ENCODE results near the gene COMMD1. TPM values are rescaled to one million over a fixed set of nuclear protein-coding genes. Genes with fewer than 3 reads are reported as not detected.

Gene COMMD1
- total and polyA plus RNA-seq, 2 experiments from 2014 or later = 54.9 to 83.7 TPM

- no peak overlapping the region for H3K27ac ChIP-seq (ENCODE audit: low read depth)
- H3K27me3 ChIP-seq (ENCODE audit: insufficient read depth) = no peaks in the 10 kb centered on the region
- no peaks in the 10 kb centered on the region for H3K9me2 ChIP-seq (ENCODE audit: insufficient read depth)
- H3K4me1 ChIP-seq (ENCODE audit: insufficient read depth) = peaks cover 24% of the 10 kb centered on the region
- DNase-seq (ENCODE audit: low spot score) (no peak), ATAC-seq (no peak)
- no peaks in the 10 kb centered on the region for H3K36me3 ChIP-seq (ENCODE audit: insufficient read depth)
- H3K4me2 ChIP-seq = no peak overlapping the region
- H3K36me3 Mint-ChIP-seq (ENCODE audit: low read depth) = peaks cover 3% of the 10 kb centered on the region; the same call in 1 of the 3 replicates
- no peaks in the 10 kb centered on the region for H3F3A ChIP-seq (replicated peaks; ENCODE audit: low read depth)
- no peak overlapping the region for H3K27ac Mint-ChIP-seq
- no peaks in the 10 kb centered on the region for H3K27me3 Mint-ChIP-seq (ENCODE audit: insufficient read depth, low read depth, poor library complexity)
- H3K9me3 Mint-ChIP-seq = no peaks in the 10 kb centered on the region
- no peak overlapping the region for H3K4me3 ChIP-seq
- TF ChIP-seq EZH2phosphoT487 (IDR thresholded peaks at IDR 0.05; ENCODE audit: unreplicated experiment) (no peak), ETS1 (IDR thresholded peaks at IDR 0.05) (no peak), ZNF114 (CRISPR knock-in tag; IDR thresholded peaks at IDR 0.05) (no peak), EZH2 (IDR thresholded peaks at IDR 0.05; ENCODE audit: low read depth, unreplicated experiment) (no peak), CTCF (conservative IDR thresholded peaks at IDR 0.05; ENCODE audit: low read depth in 2 of 2) (no peak), NANOG (IDR thresholded peaks at IDR 0.05; ENCODE audit: borderline replicate concordance) (no peak), CREB1 (CRISPR knock-in tag; IDR thresholded peaks at IDR 0.05; ENCODE audit: low read depth) (no peak), STAT1 (IDR thresholded peaks at IDR 0.05; ENCODE audit: unreplicated experiment) (no peak), JUNB (IDR thresholded peaks at IDR 0.05; ENCODE audit: unreplicated experiment) (no peak), ZNF331 (CRISPR knock-in tag; IDR thresholded peaks at IDR 0.05; ENCODE audit: low read depth) (no peak), ZNF462 (CRISPR knock-in tag; IDR thresholded peaks at IDR 0.05) (no peak)
- no peaks in the 10 kb centered on the region for H3K79me2 ChIP-seq (replicated peaks; ENCODE audit: insufficient read depth)
- no peak overlapping the region for H3K4me3 Mint-ChIP-seq
- no peaks in the 10 kb centered on the region for H4K20me1 ChIP-seq (replicated peaks; ENCODE audit: insufficient read depth)
- peaks cover 29% of the 10 kb centered on the region for H3K4me1 Mint-ChIP-seq
- H2AFZ ChIP-seq = no peak overlapping the region
Observed at GRCh38 chr2:62116983-62117382, 211.5 kb downstream of the COMMD1 start.

Data from GM23338 (cell line).